B cell (primary cell): ENCODE results near the gene FRG2B. TPM values are rescaled to one million over a fixed set of nuclear protein-coding genes. Genes with fewer than 3 reads are reported as not detected.
"Not testable (repeated sequence)": the region's sequence is repeated elsewhere in the genome, so short reads cannot be mapped to it uniquely, and the experiment has no call there.

Experiments
- ATAC-seq: fragments of 200-7000 bp; cut with Tn5 transposase; one replicate; pipeline ENCODE4 v1.10.0; 2021; ENCODE audit warnings: low read depth, mild to moderate bottlenecking, moderate number of reproducible peaks, moderate library complexity
- CTCF ChIA-PET: fragments of 350-600 bp; sonication (Branson Sonifier 250); formaldehyde crosslinking; loops from one replicate; lab custom pipeline; 2021; ENCODE audit warnings: antibody characterized with exemption, inconsistent platforms; lab: Charles Lee
- POLR2A ChIA-PET: fragments of 350-600 bp; sonication (Branson Sonifier 250); formaldehyde crosslinking; loops from one replicate; lab custom pipeline; 2021; ENCODE audit warnings: antibody characterized with exemption; lab: Charles Lee
- DNase-seq: peaks from one replicate; pipeline ENCODE4 v3.0.0; 2013
- H2AFZ ChIP-seq: 2 replicates; pipeline ENCODE4 v1.6.1; 2012; ENCODE audit warnings: mild to moderate bottlenecking, low read depth, low read length; ENCODE audit not compliant: insufficient read depth, poor library complexity, severe bottlenecking
- H3K27ac ChIP-seq, 2 donors: 1 replicate in 1 of 2; 2 replicates in 1 of 2; pipeline ENCODE4 v1.5.1; 2012 to 2013; ENCODE audit warnings: low read length in 2 of 2, mild to moderate bottlenecking in 2 of 2, moderate library complexity in 1 of 2
- H3K27me3 ChIP-seq, 4 experiments: fragments of 200-600 bp in 1 of 4; sonication (generic) in 1 of 4; replicated peaks in 1 of 4; 1 replicate in 2 of 4; 2 replicates in 2 of 4; pipeline versions ENCODE4 v1.6.1 to v1.7.0; 2013 to 2016; ENCODE audit warnings: low read length in 3 of 4, mild to moderate bottlenecking in 2 of 4, mixed read lengths in 1 of 4, moderate library complexity in 1 of 4; ENCODE audit not compliant: insufficient read depth in 4 of 4, control insufficient read depth in 3 of 4; ENCODE audit errors: control extremely low read depth in 1 of 4
- H3K36me3 ChIP-seq, 2 experiments: replicated peaks in 1 of 2; 1 replicate in 1 of 2; 2 replicates in 1 of 2; pipeline versions ENCODE4 v1.6.1 to v1.7.1; 2013; ENCODE audit warnings: low read length in 1 of 2; ENCODE audit not compliant: insufficient read depth in 2 of 2, control insufficient read depth in 1 of 2; ENCODE audit errors: control extremely low read depth in 1 of 2, extremely low read depth in 1 of 2
- H3K4me1 ChIP-seq, 2 donors: fragments of 200-600 bp in 1 of 2; sonication (generic) in 1 of 2; 1 replicate in 1 of 2; 2 replicates in 1 of 2; pipeline versions ENCODE4 v1.5.1 to v1.6.1; 2013 to 2017; ENCODE audit warnings: low read length in 2 of 2; ENCODE audit not compliant: control insufficient read depth in 2 of 2, insufficient read depth in 2 of 2
- H3K4me2 ChIP-seq: replicated peaks from 2 replicates; pipeline ENCODE3; 2012; ENCODE audit warnings: mild to moderate bottlenecking, low read depth, low read length; ENCODE audit not compliant: poor library complexity, severe bottlenecking
- H3K4me3 ChIP-seq, 5 experiments: fragments of 200-600 bp in 1 of 5; sonication (generic) in 1 of 5; 1 replicate in 3 of 5; 2 replicates in 2 of 5; pipeline versions ENCODE4 v1.5.1 to v1.7.0; 2011 to 2016; ENCODE audit warnings: low read length in 4 of 5, mild to moderate bottlenecking in 4 of 5, low read depth in 2 of 5, control low read depth in 1 of 5, moderate library complexity in 1 of 5; ENCODE audit not compliant: insufficient read depth in 1 of 5; ENCODE audit errors: control extremely low read depth in 1 of 5, extremely low read depth in 1 of 5
- H3K79me2 ChIP-seq: fragments of 200-600 bp; sonication (generic); one replicate; pipeline ENCODE4 v1.6.0; 2016; ENCODE audit warnings: low read length; ENCODE audit not compliant: control insufficient read depth, insufficient read depth
- H3K9ac ChIP-seq: fragments of 200-600 bp; sonication (generic); 2 replicates; pipeline ENCODE4 v1.6.1; 2017; ENCODE audit warnings: mild to moderate bottlenecking, low read length, moderate library complexity
- H3K9me3 ChIP-seq, 3 donors: one replicate each; pipeline versions ENCODE4 v1.6.1 to v1.7.1; 2013; ENCODE audit warnings: low read length in 2 of 3; ENCODE audit not compliant: control insufficient read depth in 2 of 3, insufficient read depth in 1 of 3; ENCODE audit errors: control extremely low read depth in 1 of 3
- H4K20me1 ChIP-seq: 2 replicates; pipeline ENCODE4 v1.6.0; 2012; ENCODE audit warnings: mild to moderate bottlenecking, low read length; ENCODE audit not compliant: insufficient read depth, control insufficient read depth, poor library complexity, severe bottlenecking
- H3K27ac Mint-ChIP-seq: one replicate; pipeline ENCODE4 v1.8.0; 2021; ENCODE audit warnings: mixed read lengths
- H3K27me3 Mint-ChIP-seq: one replicate; pipeline ENCODE4 v1.8.0; 2021; ENCODE audit warnings: mixed read lengths
- H3K4me1 Mint-ChIP-seq: one replicate; pipeline ENCODE4 v1.8.0; 2021; ENCODE audit warnings: mixed read lengths
- H3K4me3 Mint-ChIP-seq: one replicate; pipeline ENCODE4 v1.8.0; 2021; ENCODE audit warnings: mixed read lengths
- H3K9me3 Mint-ChIP-seq: one replicate; pipeline ENCODE4 v1.8.0; 2022; ENCODE audit warnings: mixed read lengths; ENCODE audit not compliant: insufficient read depth
- EZH2 ChIP-seq: IDR thresholded peaks from 2 replicates; pipeline ENCODE4 v1.6.1; 2012; ENCODE audit warnings: borderline replicate concordance, low read depth, mild to moderate bottlenecking, moderate library complexity, low read length; ENCODE audit not compliant: insufficient read depth, poor library complexity, severe bottlenecking
- WGBS: methylation state at CpG from one replicate; pipeline ENCODE4 v1.1.5; 2013; ENCODE audit warnings: missing lambda C conversion rate; ENCODE audit not compliant: insufficient coverage; 5-methylcytosine and 5-hydroxymethylcytosine counted together
- intact Hi-C: fragments of 100-400 bp; cut with micrococcal nuclease; formaldehyde crosslinking; loops from one replicate; pipeline ENCODE4 v1.10.0; 2022
- polyA plus RNA-seq: library from polyadenylated mRNA; depleted of rRNA; stranded (reverse); fragments of >200 nt; gene quantifications from 2 replicates; pipeline ENCODE4 v1.2.3, GENCODE V29; 2012
- total RNA-seq, 2 donors: library from RNA; stranded (reverse); fragments of 120-200 nt in 1 of 2; gene quantifications; 1 replicate in 1 of 2; 2 replicates in 1 of 2; pipeline versions ENCODE4 v1.2.3 to v1.2.4, GENCODE V29; 2013 to 2022
- TF ChIP-seq, protein P1 (sequence below): fragments of 200-600 bp; IDR thresholded peaks from one replicate; pipeline ENCODE4 v1.8.0; 2022; ENCODE audit warnings: antibody characterized with exemption, mild to moderate bottlenecking

The FRG2B gene
- total and polyA plus RNA-seq, 2 donors (not counting 1 experiment from before 2014, with no cell fraction given): not detected

DNA sequence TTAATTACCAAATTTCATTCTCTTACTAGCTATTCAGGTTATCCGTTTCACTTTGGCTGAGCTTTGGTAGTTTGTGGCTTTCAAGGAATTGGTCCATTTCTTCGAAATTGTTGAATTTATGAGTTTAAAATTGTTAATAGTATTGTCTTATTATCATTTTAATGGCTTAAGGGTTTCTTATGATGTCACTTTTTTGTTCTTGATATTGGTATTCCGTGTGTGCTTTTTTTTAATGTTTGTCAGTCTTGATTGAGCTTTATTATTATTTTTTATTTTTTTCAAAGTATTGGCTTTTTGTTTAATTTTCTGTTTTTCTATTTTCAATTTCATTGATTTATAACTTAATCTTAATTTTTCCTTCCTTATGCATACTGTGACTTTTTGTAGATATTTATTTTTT lies 25.9 kb downstream of the FRG2B start:
- no peaks in the 10 kb centered on the region for H3K36me3 ChIP-seq
- no peaks in the 10 kb centered on the region for H3K4me1 ChIP-seq
- no peak overlapping the region for H3K4me2 ChIP-seq
- CTCF ChIA-PET: no interaction called here
- no peak for TF ChIP-seq EZH2
- TF ChIP-seq, protein P1, sequence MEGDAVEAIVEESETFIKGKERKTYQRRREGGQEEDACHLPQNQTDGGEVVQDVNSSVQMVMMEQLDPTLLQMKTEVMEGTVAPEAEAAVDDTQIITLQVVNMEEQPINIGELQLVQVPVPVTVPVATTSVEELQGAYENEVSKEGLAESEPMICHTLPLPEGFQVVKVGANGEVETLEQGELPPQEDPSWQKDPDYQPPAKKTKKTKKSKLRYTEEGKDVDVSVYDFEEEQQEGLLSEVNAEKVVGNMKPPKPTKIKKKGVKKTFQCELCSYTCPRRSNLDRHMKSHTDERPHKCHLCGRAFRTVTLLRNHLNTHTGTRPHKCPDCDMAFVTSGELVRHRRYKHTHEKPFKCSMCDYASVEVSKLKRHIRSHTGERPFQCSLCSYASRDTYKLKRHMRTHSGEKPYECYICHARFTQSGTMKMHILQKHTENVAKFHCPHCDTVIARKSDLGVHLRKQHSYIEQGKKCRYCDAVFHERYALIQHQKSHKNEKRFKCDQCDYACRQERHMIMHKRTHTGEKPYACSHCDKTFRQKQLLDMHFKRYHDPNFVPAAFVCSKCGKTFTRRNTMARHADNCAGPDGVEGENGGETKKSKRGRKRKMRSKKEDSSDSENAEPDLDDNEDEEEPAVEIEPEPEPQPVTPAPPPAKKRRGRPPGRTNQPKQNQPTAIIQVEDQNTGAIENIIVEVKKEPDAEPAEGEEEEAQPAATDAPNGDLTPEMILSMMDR: no peak
- Mint-ChIP-seq H3K9me3 (no peaks in the 10 kb centered on the region), H3K27ac (no peak overlapping the region), H3K4me1 (no peaks in the 10 kb centered on the region), H3K4me3 (no peak overlapping the region), H3K27me3 (peaks cover 81% of the 10 kb centered on the region)
- no peak overlapping the region for H3K4me3 ChIP-seq
- H2AFZ ChIP-seq: no peak overlapping the region
- no peak overlapping the region for H3K9ac ChIP-seq
- intact Hi-C loops: no loop called here
- no peaks in the 10 kb centered on the region for H4K20me1 ChIP-seq
- no peaks in the 10 kb centered on the region for H3K9me3 ChIP-seq
- peaks cover 0 to 19% (median 9%) of the 10 kb centered on the region in 4 experiments for H3K27me3 ChIP-seq
- no peaks in the 10 kb centered on the region for H3K79me2 ChIP-seq
- POLR2A ChIA-PET: no interaction called here
- WGBS: no CpG with 5 or more reads among the region's 3 CpGs
- H3K27ac ChIP-seq: no peak overlapping the region
- no peak for ATAC-seq
- DNase-seq: no peak

DNA sequence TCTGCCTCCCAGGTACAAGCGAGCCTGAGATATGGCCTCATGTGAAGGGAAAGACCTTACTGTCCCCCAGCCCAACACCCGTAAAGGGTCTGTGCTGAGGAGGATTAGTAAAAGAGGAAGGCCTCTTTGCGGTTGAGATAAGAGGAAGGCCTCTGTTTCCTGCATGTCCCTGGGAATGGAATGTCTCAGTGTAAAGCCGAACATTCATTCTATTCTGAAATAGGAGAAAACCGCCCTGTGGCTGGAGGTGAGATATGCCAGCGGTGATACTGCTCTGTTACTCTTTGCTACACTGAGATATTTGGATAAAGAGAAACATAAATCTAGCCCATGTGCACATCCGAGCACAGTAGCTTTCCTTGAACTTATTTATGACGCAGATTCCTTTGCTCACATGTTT lies 26.7 kb downstream of the FRG2B start:
- POLR2A ChIA-PET, H3K9me3 ChIP-seq, H3K4me3 Mint-ChIP-seq, H3K9ac ChIP-seq, H3K27ac Mint-ChIP-seq, H3K4me3 ChIP-seq, H2AFZ ChIP-seq, DNase-seq, H3K27ac ChIP-seq, H3K79me2 ChIP-seq, CTCF ChIA-PET, H4K20me1 ChIP-seq, intact Hi-C loops, H3K4me1 Mint-ChIP-seq, H3K4me1 ChIP-seq, H3K36me3 ChIP-seq, H3K9me3 Mint-ChIP-seq, ATAC-seq, H3K4me2 ChIP-seq: not testable (repeated sequence)
- 30% methylated on average over 2 of the region's 8 CpGs for WGBS
- peaks cover 0 to 19% (median 7%) of the 10 kb centered on the region in 4 experiments for H3K27me3 ChIP-seq
- H3K27me3 Mint-ChIP-seq: peaks cover 80% of the 10 kb centered on the region
